Measurements from ENCODE around the gene S1PR3.

GRCh38 chr9:88980740-88981203, 10.5 kb upstream of the S1PR3 start:
- TF ChIP-seq CTCF (IDR thresholded peaks at IDR 0.05) (no peak), POLR2A (IDR thresholded peaks at IDR 0.05) (no peak)

Data from Peyer's patch (tissue), 4 donors.